Measurements from ENCODE around the gene DNASE1L3. TPM values are rescaled to one million over a fixed set of nuclear protein-coding genes. Genes with fewer than 3 reads are reported as not detected.

Gene DNASE1L3
- total and polyA plus RNA-seq, 2 experiments from 2014 or later = 0.97 to 0.99 TPM

DNA sequence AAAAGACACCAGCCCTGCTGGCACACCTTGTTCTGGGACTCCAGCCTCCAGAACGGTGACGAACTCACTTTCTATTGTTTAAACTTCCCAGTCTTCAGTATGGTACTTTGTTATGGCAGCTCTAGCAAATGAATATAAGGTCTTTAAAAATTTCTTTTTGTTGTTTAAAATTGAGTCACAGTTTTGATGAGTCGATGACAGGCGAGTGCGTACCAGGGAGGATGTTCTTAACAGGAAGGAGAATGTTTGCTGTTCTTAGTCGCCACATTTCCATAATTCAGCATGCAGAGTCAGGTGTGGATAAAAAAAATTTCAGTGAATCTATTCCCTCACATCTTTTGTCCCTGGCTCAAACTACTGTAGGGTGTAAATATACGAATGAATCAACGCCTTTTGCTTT is 12.4 kb downstream of the DNASE1L3 start:
- Histone ChIP-seq H3K4me3 (no peak overlapping the region), H3K79me2 (no peaks in the 10 kb centered on the region), H3K27me3 (no peaks in the 10 kb centered on the region), H3K27ac (no peak overlapping the region), H3K36me3 (replicated peaks; ENCODE audit: insufficient read depth, low read depth) (no peaks in the 10 kb centered on the region), H3K9me2 (replicated peaks; ENCODE audit: insufficient read depth) (no peaks in the 10 kb centered on the region), H4K20me1 (ENCODE audit: insufficient read depth, poor library complexity, severe bottlenecking) (no peaks in the 10 kb centered on the region), H3K4me1 (ENCODE audit: insufficient read depth) (peaks cover 10% of the 10 kb centered on the region), H3K9me3 (ENCODE audit: low read depth) (no peaks in the 10 kb centered on the region), H2AFZ (no peak overlapping the region), H3K4me2 (no peak overlapping the region)
- TF ChIP-seq EZH2phosphoT487 (IDR thresholded peaks at IDR 0.05; ENCODE audit: low read depth, severe bottlenecking, unreplicated experiment) (no peak), EZH2 (IDR thresholded peaks at IDR 0.05; ENCODE audit: borderline replicate concordance) (no peak)
- TF ChIP-seq, protein P1, sequence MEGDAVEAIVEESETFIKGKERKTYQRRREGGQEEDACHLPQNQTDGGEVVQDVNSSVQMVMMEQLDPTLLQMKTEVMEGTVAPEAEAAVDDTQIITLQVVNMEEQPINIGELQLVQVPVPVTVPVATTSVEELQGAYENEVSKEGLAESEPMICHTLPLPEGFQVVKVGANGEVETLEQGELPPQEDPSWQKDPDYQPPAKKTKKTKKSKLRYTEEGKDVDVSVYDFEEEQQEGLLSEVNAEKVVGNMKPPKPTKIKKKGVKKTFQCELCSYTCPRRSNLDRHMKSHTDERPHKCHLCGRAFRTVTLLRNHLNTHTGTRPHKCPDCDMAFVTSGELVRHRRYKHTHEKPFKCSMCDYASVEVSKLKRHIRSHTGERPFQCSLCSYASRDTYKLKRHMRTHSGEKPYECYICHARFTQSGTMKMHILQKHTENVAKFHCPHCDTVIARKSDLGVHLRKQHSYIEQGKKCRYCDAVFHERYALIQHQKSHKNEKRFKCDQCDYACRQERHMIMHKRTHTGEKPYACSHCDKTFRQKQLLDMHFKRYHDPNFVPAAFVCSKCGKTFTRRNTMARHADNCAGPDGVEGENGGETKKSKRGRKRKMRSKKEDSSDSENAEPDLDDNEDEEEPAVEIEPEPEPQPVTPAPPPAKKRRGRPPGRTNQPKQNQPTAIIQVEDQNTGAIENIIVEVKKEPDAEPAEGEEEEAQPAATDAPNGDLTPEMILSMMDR (IDR thresholded peaks at IDR 0.05; ENCODE audit: poor library complexity) = no peak
- no peak for DNase-seq (ENCODE audit: low spot score)
- whole genome bisulfite sequencing (ENCODE audit: low lambda C conversion rate, missing lambda C conversion rate) = 93% methylated on average over 8 of the region's 8 CpGs

DNA sequence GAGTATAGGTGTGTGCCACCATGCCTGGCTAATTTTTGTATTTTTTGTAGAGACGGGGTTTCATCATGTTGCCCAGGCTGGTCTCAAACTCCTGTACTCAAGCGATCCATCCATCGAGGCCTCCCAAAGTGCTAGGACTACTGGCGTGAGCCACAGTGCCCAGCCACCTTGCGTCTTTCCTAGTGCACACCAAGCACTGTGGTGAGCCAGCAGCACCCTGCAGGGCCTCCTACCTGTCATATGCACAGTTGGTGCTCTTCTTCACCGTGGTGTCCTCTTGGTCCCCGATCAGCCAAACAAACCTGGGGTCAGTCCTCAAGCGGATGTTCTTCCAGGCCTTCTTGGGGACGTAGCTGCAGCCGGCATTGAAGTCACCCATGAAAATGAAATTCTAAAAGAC is 13.2 kb downstream of the DNASE1L3 start:
- Histone ChIP-seq H3K36me3 (replicated peaks; ENCODE audit: insufficient read depth, low read depth) (no peaks in the 10 kb centered on the region), H3K4me1 (ENCODE audit: insufficient read depth) (peaks cover 10% of the 10 kb centered on the region), H3K27ac (no peak overlapping the region), H2AFZ (no peak overlapping the region), H3K9me2 (replicated peaks; ENCODE audit: insufficient read depth) (no peaks in the 10 kb centered on the region), H3K27me3 (no peaks in the 10 kb centered on the region), H3K4me3 (no peak overlapping the region), H3K9me3 (ENCODE audit: low read depth) (no peaks in the 10 kb centered on the region), H3K4me2 (no peak overlapping the region), H4K20me1 (ENCODE audit: insufficient read depth, poor library complexity, severe bottlenecking) (no peaks in the 10 kb centered on the region), H3K79me2 (no peaks in the 10 kb centered on the region)
- no peak for TF ChIP-seq EZH2phosphoT487 (IDR thresholded peaks at IDR 0.05; ENCODE audit: low read depth, severe bottlenecking, unreplicated experiment)
- TF ChIP-seq, protein P1 (IDR thresholded peaks at IDR 0.05; ENCODE audit: poor library complexity) = no peak
- TF ChIP-seq EZH2 (IDR thresholded peaks at IDR 0.05; ENCODE audit: borderline replicate concordance) = no peak
- no peak for DNase-seq (ENCODE audit: low spot score)
- WGBS (ENCODE audit: low lambda C conversion rate, missing lambda C conversion rate) = 93% methylated on average over 10 of the region's 10 CpGs

DNA sequence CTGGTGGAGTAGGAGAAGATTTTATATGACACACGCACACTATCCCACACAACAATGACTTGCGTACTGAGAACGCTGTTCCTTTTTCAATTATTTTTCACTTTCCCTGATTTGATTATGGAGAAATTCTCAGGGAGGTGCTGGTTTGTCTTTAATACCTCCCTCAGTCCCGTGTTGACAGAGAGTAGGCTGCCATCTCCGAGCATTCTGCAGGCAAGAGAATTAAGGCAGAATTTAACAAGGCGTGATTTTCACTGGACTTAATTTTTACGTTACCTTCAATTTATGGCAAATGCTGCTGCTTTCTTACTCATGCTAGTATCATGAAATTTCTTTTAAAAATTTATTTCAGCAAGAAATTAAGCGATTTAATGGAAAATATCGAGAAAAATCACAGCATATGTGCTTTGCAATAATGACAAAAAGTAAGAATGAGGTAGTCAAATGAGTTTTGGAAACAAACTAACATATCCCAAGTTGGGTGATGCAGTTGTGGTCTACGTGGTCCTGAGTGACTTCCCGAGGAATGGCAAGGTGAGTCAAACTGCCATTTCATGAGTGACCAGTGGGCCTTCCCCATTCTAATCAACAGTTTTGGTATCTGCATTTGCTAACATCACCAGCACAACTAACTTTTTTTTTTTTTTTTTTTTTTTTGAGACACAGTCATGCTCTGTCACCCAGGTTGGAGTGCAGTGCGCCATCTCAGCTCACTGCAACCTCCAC is 16.9 kb downstream of the DNASE1L3 start:
- no peak for TF ChIP-seq EZH2 (IDR thresholded peaks at IDR 0.05; ENCODE audit: borderline replicate concordance)
- TF ChIP-seq, protein P1 (IDR thresholded peaks at IDR 0.05; ENCODE audit: poor library complexity) = no peak
- H3K79me2 ChIP-seq = no peaks in the 10 kb centered on the region

More for the DNA sequence above, 16.9 kb downstream of the DNASE1L3 start:
- Histone ChIP-seq H3K4me3 (no peak overlapping the region), H3K27me3 (no peaks in the 10 kb centered on the region), H3K4me1 (ENCODE audit: insufficient read depth) (peaks cover 3% of the 10 kb centered on the region), H2AFZ (no peak overlapping the region), H4K20me1 (ENCODE audit: insufficient read depth, poor library complexity, severe bottlenecking) (no peaks in the 10 kb centered on the region), H3K4me2 (no peak overlapping the region), H3K36me3 (replicated peaks; ENCODE audit: insufficient read depth, low read depth) (no peaks in the 10 kb centered on the region), H3K9me2 (replicated peaks; ENCODE audit: insufficient read depth) (no peaks in the 10 kb centered on the region), H3K9me3 (ENCODE audit: low read depth) (no peaks in the 10 kb centered on the region), H3K27ac (peak overlapping the region; percentile 50)
- WGBS (ENCODE audit: low lambda C conversion rate, missing lambda C conversion rate) = 84% methylated on average over 12 of the region's 12 CpGs
- no peak for DNase-seq (ENCODE audit: low spot score)
